SK-N-SH treated with all-trans-retinoic acid at 6 μM for 48 hours (cell line): ENCODE measurements around the gene TTC33.

Source experiments
- RARB ChIP-seq: fragments of 250-450 bp; sonication (Bioruptor Pico); IDR thresholded peaks from 2 replicates; pipeline ENCODE4 v1.8.0; 2021; ENCODE audit warnings: mild to moderate bottlenecking, moderate library complexity
- ZC3H10 ChIP-seq: fragments of 250-450 bp; sonication (Bioruptor Pico); IDR thresholded peaks from 2 replicates; pipeline ENCODE4 v1.5.1; 2021; ENCODE audit warnings: mild to moderate bottlenecking, moderate library complexity
- ZFP30 ChIP-seq: fragments of 450-650 bp; formaldehyde crosslinking; IDR thresholded peaks from 2 replicates; pipeline ENCODE4 v1.5.0; 2022; ENCODE audit warnings: mild to moderate bottlenecking, moderate library complexity

DNA sequence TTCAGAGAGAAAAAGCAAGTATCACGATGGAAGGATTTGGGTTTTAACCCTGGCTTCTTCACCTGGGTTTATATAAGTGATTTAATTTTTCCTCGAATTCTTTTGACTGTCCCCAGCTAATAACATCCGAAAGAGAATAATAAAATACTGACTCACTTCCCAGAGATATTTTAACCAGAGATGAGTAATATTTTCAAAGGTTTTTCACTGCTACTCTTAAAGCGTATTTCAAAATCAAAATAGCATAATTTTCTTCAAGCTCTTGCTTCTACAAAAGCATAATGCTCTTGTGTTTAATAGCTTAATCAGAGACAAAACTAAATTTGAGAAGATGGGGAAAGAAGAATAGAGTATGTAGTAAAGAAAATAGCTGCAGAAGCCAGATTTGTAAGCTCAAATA lies 291.2 kb downstream of the TTC33 start:
- TF ChIP-seq ZFP30 = no peak
- no peak for TF ChIP-seq ZC3H10 (CRISPR knock-in tag)
- TF ChIP-seq RARB (CRISPR knock-in tag) = no peak
